Measurements from ENCODE around the gene B3GALT6. TPM values are rescaled to one million over a fixed set of nuclear protein-coding genes. Genes with fewer than 3 reads are reported as not detected.
A peak's percentile ranks its signal among the peaks of the same experiment; 100 is the strongest.

Gene B3GALT6
- polyA plus RNA-seq, 3 donors, result 1.9 to 8.8 (median 7.2) TPM

DNA sequence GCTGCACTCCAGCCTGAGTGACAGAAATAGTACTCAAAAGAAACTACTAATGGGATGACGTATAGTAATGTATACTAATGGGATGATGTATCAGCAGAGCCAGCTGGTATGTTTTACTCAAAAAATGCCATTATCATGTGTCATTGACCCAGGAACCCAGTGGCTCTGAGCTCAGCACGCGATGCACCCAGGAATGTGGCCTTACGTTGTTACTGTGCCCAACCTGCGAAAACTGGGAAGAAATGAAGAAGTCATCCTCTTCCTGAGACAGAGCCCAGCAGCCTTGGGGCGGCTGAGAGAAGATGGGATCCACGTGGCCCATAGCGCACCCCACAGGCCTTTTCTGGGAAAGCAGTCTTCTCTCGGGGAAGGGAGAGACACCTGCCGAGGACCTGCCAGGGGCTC, 32.8 kb downstream of the B3GALT6 start:
- no peak overlapping the region for H3K9ac ChIP-seq (ENCODE audit: insufficient read depth, low read length, poor library complexity, severe bottlenecking)

DNA sequence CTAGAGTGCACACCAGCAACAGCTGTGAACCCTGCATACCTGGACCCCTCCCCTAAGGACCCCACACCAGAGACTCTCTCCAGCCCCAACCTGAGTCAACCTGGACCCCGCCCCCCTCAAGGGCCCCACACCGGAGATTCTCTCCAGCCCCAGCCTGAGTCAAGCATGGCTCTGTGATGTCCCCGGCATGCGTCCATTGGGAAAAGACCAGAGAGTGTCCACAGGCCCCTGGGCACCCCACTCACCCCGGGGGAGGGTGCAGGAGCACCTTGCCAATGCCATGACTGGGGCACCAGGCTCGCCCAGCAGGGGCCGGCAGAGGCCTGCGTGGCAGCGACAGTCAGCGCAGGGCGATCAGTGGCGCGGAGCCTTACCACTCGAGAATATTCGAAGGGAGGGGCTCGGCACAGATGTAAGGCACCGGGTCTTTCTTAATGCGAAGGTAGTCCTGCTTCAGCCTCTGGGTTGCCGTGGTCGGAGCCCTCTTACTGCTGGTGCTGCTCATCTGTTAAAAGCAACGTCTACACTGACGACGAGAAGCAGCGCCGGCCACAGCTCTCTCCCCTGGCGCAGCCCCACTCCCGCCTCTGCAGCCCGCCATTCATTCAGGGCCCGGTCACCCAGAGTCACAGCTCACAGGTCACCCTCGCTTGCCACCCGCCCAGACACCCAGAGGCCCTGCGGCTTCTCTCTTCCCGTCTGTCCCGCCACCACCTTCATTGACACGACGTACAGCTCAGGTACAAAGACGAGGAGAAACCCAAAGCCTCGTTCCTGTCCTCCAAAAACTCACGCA, 35.6 kb downstream of the B3GALT6 start:
- no peak overlapping the region for H3K9ac ChIP-seq (ENCODE audit: insufficient read depth, low read length, poor library complexity, severe bottlenecking)
- H3K4me1 ChIP-seq (ENCODE audit: control insufficient read depth in 1 of 2, insufficient read depth in 2 of 2, low read length in 2 of 2), result peaks cover 17% of the 10 kb centered on the region in 2 donors
- Mint-ChIP-seq H3K36me3 (peaks cover 49 to 75% of the 10 kb centered on the region in 2 donors), H3K4me3 (no peak overlapping the region), H3K9me3 (no peaks in the 10 kb centered on the region), H3K27me3 (ENCODE audit: low read depth in 3 of 3) (peaks cover 0 to 1% (median 0%) of the 10 kb centered on the region in 3 donors), H3K27ac (peak overlapping the region in 1 of 7 donors; percentile 58), H3K4me1 (peaks cover 30% of the 10 kb centered on the region)
- H3K36me3 ChIP-seq (replicated peaks in 1 of 2; ENCODE audit: control insufficient read depth in 1 of 2, insufficient read depth in 2 of 2, low read length in 2 of 2), result peaks cover 52 to 55% of the 10 kb centered on the region in 2 donors
- TF ChIP-seq, protein P1, sequence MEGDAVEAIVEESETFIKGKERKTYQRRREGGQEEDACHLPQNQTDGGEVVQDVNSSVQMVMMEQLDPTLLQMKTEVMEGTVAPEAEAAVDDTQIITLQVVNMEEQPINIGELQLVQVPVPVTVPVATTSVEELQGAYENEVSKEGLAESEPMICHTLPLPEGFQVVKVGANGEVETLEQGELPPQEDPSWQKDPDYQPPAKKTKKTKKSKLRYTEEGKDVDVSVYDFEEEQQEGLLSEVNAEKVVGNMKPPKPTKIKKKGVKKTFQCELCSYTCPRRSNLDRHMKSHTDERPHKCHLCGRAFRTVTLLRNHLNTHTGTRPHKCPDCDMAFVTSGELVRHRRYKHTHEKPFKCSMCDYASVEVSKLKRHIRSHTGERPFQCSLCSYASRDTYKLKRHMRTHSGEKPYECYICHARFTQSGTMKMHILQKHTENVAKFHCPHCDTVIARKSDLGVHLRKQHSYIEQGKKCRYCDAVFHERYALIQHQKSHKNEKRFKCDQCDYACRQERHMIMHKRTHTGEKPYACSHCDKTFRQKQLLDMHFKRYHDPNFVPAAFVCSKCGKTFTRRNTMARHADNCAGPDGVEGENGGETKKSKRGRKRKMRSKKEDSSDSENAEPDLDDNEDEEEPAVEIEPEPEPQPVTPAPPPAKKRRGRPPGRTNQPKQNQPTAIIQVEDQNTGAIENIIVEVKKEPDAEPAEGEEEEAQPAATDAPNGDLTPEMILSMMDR (IDR thresholded peaks at IDR 0.05), result no peak
- H3K9me3 ChIP-seq (replicated peaks in 1 of 2; ENCODE audit: control insufficient read depth in 1 of 2, insufficient read depth in 1 of 2, low read length in 2 of 2), result no peaks in the 10 kb centered on the region
- H3K27me3 ChIP-seq (ENCODE audit: control insufficient read depth in 2 of 2, insufficient read depth in 2 of 2, low read length in 2 of 2), result no peaks in the 10 kb centered on the region
- H3K27ac ChIP-seq (ENCODE audit: low read depth in 1 of 2, low read length in 2 of 2), result no peak overlapping the region
- no peak overlapping the region for H2AFZ ChIP-seq (ENCODE audit: insufficient read depth, low read depth, low read length, poor library complexity, severe bottlenecking)
- no peak overlapping the region for H3K4me3 ChIP-seq (replicated peaks in 1 of 3; ENCODE audit: low read depth in 2 of 3, low read length in 3 of 3)
- DNase-seq, result no peak
- H4K20me1 ChIP-seq (ENCODE audit: insufficient read depth, low read length), result peaks cover 92% of the 10 kb centered on the region
- WGBS (ENCODE audit: insufficient coverage), result 98% methylated on average over 39 of the region's 39 CpGs
- H3K4me2 ChIP-seq (replicated peaks; ENCODE audit: extremely low read depth, low read length, poor library complexity, severe bottlenecking), result no peak overlapping the region
- intact Hi-C loops (cut with micrococcal nuclease), result no loop called here
- peaks cover 77% of the 10 kb centered on the region for H3K79me2 ChIP-seq (ENCODE audit: insufficient read depth, low read length)

More for the DNA sequence above, 32.8 kb downstream of the B3GALT6 start:
- no peak overlapping the region for H2AFZ ChIP-seq (ENCODE audit: insufficient read depth, low read depth, low read length, poor library complexity, severe bottlenecking)
- intact Hi-C loops (cut with micrococcal nuclease), result no loop called here
- Mint-ChIP-seq H3K27me3 (ENCODE audit: low read depth in 3 of 3) (no peaks in the 10 kb centered on the region), H3K4me1 (peaks cover 19% of the 10 kb centered on the region), H3K27ac (no peak overlapping the region), H3K9me3 (no peaks in the 10 kb centered on the region), H3K36me3 (peaks cover 51 to 81% of the 10 kb centered on the region in 2 donors), H3K4me3 (no peak overlapping the region)
- H3K9me3 ChIP-seq (replicated peaks in 1 of 2; ENCODE audit: control insufficient read depth in 1 of 2, insufficient read depth in 1 of 2, low read length in 2 of 2), result no peaks in the 10 kb centered on the region
- no peaks in the 10 kb centered on the region for H3K27me3 ChIP-seq (ENCODE audit: control insufficient read depth in 2 of 2, insufficient read depth in 2 of 2, low read length in 2 of 2)
- no peak for DNase-seq
- H3K4me1 ChIP-seq (ENCODE audit: control insufficient read depth in 1 of 2, insufficient read depth in 2 of 2, low read length in 2 of 2), result peaks cover 12 to 15% of the 10 kb centered on the region in 2 donors
- no peak overlapping the region for H3K4me3 ChIP-seq (replicated peaks in 1 of 3; ENCODE audit: low read depth in 2 of 3, low read length in 3 of 3)
- peaks cover 52% of the 10 kb centered on the region for H3K79me2 ChIP-seq (ENCODE audit: insufficient read depth, low read length)
- no peak overlapping the region for H3K4me2 ChIP-seq (replicated peaks; ENCODE audit: extremely low read depth, low read length, poor library complexity, severe bottlenecking)
- peaks cover 91% of the 10 kb centered on the region for H4K20me1 ChIP-seq (ENCODE audit: insufficient read depth, low read length)
- TF ChIP-seq, protein P1 (IDR thresholded peaks at IDR 0.05), result no peak
- H3K27ac ChIP-seq (ENCODE audit: low read depth in 1 of 2, low read length in 2 of 2), result no peak overlapping the region
- WGBS (ENCODE audit: insufficient coverage), result 96% methylated on average over 9 of the region's 10 CpGs
- peaks cover 60 to 81% of the 10 kb centered on the region in 2 donors for H3K36me3 ChIP-seq (replicated peaks in 1 of 2; ENCODE audit: control insufficient read depth in 1 of 2, insufficient read depth in 2 of 2, low read length in 2 of 2)

Measured in CD14-positive monocyte (primary cell).